GM12864 (cell line): Measurements from ENCODE around the gene MEGF6.

Source experiments
- DNase-seq: peaks from one replicate; pipeline ENCODE4 v3.0.0-alpha.2; 2011; ENCODE audit warnings: low read depth
- H3K4me3 ChIP-seq: 2 replicates; pipeline ENCODE4 v1.5.1; 2011; ENCODE audit warnings: mild to moderate bottlenecking, low read depth, low read length, control low read depth
- TF ChIP-seq, protein P1 (sequence below): IDR thresholded peaks from 2 replicates; pipeline ENCODE4 v1.5.1; 2011; ENCODE audit warnings: low read depth, mild to moderate bottlenecking, moderate library complexity, low read length, control low read depth, inconsistent platforms; ENCODE audit errors: missing control alignments

MEGF6 gene

DNA sequence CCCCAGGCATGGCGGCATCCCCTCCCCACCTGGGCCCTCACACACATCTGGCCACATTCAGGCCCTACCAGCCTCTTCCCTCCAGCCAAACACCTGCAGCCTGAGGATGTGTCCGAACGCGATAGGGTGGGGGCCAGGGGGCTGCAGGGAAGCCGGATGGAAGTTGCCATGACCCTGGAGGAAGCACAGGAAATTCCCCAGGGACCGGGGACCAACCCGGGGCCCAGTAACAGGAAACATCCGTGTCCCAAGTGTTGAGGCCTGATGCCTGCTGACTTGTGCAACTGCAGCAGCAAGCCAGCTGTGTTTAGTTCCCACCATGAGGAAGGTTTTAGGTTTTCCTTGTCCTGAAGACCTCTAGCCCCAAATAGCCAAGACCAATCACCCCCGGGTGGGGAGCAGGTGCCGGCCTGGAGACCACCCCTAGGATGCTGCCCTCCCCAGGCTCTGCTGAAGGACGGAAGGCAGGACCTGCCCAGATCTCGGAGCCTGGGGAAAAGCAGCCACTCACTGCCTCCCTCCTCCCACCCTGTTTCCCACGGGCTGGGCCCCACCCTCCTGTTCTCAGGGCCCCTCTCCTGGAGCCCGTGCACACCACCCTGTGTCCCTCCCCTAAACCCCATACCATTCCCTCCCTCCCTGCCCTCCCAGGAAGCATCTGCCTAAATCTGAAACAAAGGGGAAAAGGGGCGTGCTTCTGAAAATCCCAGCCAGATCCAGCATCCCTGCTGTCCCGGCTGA lies 29.8 kb downstream of the MEGF6 start:
- no peak for DNase-seq
- TF ChIP-seq, protein P1, sequence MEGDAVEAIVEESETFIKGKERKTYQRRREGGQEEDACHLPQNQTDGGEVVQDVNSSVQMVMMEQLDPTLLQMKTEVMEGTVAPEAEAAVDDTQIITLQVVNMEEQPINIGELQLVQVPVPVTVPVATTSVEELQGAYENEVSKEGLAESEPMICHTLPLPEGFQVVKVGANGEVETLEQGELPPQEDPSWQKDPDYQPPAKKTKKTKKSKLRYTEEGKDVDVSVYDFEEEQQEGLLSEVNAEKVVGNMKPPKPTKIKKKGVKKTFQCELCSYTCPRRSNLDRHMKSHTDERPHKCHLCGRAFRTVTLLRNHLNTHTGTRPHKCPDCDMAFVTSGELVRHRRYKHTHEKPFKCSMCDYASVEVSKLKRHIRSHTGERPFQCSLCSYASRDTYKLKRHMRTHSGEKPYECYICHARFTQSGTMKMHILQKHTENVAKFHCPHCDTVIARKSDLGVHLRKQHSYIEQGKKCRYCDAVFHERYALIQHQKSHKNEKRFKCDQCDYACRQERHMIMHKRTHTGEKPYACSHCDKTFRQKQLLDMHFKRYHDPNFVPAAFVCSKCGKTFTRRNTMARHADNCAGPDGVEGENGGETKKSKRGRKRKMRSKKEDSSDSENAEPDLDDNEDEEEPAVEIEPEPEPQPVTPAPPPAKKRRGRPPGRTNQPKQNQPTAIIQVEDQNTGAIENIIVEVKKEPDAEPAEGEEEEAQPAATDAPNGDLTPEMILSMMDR, result no peak
- H3K4me3 ChIP-seq, result no peak overlapping the region

DNA sequence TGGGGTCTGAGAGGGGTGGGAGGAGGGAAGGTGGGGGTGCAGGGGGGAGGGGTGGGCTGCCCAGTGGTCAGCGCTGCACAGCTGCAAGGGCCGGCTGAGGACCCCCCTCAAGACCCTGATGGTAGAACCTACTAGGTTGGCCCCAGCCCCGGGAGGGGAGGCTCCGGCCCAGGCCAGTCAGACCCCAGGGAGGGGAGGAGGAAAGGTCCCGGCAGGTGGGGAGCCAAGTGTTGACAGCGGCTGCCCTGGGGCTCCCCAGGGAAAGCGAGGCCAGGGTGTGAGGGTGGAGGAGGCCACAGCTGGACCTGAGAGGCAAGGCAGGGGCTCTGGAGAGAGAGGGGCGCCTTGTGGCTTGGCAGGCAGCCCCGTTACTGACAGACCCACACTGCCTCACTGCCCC lies 31.1 kb downstream of the MEGF6 start:
- H3K4me3 ChIP-seq, result no peak overlapping the region
- no peak for DNase-seq
- TF ChIP-seq, protein P1, result no peak

DNA sequence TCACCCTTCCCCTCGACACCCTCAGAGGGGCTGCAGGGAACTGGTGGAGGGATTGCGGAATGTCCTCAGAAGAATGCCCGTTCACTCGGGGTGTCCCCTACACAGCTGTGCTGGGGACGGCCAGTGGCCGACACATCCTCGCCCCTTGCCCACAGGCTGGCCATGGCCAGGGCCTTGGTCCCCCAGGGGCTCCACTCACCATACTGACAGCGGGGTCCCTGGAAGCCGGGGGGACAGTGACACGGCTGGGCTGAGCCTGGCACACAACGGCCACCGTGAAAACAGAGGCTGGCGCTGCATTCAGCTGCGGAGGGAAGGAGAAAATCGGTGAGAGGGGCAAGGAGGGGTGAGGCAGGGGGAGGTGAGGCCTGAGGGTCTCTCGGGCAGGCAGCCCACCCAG lies 31.7 kb downstream of the MEGF6 start:
- DNase-seq, result no peak
- no peak overlapping the region for H3K4me3 ChIP-seq
- TF ChIP-seq, protein P1, result no peak

DNA sequence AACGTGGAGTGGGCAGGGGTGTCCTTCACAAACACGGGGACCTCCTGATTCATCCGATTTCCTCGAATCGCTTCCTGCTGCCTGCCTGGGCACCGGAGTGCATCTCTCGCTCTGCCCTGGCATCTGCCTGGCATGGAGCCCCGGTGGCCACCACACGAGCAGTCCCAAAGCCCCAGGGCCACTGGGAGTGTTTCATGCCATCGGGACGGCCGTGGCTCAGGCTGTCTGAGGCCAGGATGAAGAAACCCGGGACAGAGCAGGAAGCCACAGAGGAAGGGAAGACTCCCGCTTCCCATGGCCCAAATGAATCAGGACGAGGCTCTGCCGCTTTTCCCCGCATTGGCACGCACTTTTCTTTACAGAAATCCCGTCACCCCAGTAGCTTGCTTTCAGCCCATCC lies 32.4 kb downstream of the MEGF6 start:
- no peak for DNase-seq
- TF ChIP-seq, protein P1, result no peak
- no peak overlapping the region for H3K4me3 ChIP-seq

DNA sequence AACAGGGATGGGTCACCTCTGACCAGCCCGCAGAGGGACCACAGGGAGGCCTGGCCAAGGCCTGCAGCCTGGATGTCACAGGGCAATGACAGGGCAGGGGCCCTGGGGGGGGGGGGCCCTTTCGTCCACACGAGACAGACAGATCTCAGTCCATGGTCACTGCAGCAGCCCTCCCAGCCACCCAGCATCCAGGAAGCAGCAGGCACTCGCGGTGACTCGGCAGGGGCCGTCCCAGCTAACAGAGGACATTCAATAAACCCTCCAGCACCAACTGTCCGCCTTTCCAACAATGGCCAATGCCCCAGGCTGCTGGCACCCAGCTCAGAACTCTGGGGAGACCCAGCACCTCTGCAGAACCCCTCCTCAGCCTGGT lies 32.9 kb downstream of the MEGF6 start:
- TF ChIP-seq, protein P1, result no peak
- DNase-seq, result no peak
- H3K4me3 ChIP-seq, result no peak overlapping the region

DNA sequence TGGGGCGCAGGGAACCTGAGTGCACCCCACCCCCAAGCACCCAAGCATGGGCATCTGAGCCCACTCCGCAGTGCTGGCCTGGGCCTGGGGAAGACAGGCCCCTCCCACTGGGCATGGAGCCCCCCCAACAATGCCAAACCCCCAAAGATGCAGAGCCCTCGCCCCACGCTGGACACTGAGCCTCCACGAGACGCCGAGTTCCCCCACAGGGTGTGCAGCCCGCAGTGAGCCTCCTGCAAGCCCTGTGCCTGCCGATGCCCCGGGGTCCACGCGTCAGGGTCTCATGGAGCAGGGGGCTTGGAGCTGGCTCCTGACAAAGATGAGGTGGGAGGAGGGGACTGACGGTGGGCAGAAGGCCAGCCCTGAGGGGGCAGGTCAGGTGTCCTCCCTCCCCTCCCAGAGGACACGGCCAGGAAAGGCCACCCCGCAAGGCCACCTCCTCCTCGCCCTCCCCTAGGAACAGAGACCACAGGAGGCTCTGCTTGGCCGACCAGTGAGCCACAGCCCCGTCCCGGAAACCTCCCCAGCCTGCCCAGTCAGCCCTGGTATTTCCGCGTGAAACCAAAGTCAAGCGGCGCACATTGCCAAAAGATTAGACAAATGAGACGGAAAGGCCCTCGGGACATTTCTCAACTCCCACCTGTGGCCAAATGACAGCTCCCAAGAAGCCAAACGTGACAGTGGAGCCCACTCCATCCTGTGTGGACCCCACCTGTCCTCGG lies 33.4 kb downstream of the MEGF6 start:
- H3K4me3 ChIP-seq, result no peak overlapping the region
- DNase-seq, result no peak
- TF ChIP-seq, protein P1, result no peak
